CD4-positive, alpha-beta T cell treated with Interleukin-1 beta for 1 hour (primary cell): ENCODE data around the gene EPS8L1.
"Not testable (repeated sequence)": the region's sequence is repeated elsewhere in the genome, so short reads cannot be mapped to it uniquely, and the experiment has no call there.

Experiments
- DNase-seq, 2 donors: peaks; one replicate each; pipeline ENCODE4 v3.0.0-alpha.2; 2020 to 2022

Gene EPS8L1

DNA sequence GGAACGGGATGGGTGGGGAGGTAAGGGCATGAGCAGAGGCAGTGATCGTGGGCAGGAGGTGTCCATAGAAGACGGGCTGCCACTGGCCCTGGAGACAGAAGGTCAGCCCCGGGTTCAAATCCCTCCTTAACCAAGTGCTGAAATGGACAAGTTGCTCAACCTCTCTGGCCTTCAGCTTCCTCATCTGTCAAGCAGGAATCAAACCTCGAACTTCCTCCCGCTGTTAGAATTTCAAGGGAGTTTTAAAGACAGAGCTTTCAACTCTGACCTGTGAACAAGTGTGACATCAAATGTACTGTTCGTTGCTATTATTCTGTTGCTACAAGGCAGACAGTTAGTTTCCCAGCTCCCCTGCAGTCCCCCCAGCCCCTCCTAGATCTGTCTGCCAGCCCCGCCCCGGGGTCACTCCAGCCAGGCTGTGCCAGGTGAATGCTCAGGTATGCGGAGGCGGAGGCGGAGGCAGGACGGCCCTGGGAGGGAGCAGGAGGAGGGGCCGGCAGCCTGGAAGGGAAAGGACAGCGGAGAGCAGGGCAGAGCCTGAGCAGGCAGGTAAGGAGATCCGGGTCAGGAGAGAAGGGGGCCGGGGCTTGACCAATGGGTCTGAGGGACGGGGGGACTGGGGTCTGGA, at the start of gene EPS8L1:
TSS of gene EPS8L1 (plus strand) at position 499 of the 628 bp plus-strand sequence. CDS start 576 bp downstream, outside the sequence.
- DNase-seq, result no peak

DNA sequence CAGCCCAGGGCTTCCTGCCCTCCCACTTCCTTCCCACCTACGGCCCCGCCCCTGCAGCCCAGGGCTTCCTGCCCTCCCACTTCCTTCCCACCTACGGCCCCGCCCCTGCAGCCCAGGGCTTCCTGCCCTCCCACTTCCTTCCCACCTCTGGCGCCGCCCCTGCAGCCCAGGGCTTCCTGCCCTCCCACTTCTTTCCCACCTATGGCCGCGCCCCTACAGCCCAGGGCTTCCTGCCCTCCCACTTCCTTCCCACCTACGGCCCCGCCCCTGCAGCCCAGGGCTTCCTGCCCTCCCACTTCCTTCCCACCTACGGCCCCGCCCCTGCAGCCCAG, 48.6 kb upstream of the EPS8L1 start:
- DNase-seq, result not testable (repeated sequence)

GRCh38 chr19:55027472-55028337, 48.0 kb upstream of the EPS8L1 start:
- DNase-seq, result no peak

DNA sequence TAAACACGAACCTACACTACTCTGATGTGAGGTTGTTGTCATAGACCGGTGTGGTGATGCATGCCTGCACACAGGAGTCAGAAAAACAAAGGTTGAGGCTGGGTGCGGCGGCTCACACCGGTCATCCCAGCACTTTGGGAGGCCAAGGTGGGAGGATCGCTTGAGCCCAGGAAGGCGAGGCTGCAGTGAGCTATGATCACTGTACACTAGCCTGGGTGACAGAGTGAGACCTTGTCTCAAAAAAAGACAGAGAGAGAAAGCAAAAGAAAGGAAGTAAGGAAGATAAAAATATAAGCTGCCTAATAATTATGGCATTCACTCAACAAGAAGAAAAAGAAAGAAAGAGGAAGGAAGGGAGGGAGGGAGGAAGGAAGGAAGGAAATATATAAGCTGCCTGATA, 46.9 kb upstream of the EPS8L1 start:
- DNase-seq, result no peak

DNA sequence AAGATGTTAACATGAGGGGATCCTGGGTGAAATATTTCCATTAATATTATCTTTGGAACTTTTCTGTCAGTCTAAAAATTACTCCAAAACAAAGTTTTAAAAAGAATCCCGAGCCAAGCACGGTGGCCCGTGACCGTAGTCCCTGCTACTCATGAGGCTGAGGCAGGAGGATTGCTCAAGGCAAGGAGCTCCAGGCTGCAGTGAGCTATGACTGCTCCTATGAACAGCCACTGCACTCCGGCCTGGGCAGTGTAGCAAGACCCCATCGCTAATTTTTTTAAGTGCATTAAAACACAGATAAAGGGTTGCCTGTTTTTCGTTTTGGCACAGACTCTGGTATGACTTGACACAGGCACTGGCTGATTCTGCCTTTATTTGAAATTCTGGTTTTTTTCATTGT, 44.5 kb upstream of the EPS8L1 start:
- no peak for DNase-seq

DNA sequence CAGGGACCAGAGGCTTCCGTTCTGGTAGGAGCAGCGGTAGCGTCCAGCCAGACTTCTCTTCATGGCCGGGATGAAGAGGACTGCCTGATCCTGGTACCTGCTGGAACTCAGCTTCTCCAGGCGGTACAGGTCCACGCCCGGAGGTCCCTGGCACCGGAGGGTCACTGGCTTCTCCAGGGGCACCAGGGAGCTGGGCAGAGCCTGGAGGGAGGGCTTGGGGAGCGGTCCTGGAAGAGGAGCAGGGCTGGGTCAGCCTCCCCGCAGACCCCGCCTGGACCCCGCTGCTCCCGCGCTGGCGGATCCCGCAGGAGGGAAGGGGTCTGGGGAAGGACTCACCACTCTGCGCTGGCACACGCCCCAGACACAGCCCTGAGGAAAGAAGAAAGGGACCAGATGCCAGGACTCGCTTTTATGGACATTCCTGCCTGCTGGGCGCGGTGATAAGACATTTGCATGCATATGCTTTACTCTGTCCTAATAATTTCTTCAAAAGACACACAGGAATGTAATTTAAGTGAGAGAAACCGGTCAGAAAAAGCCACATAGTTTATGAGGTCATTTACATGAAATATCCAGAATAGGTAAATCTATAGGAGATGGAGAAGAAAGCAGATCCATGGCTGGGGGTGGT, 43.4 kb upstream of the EPS8L1 start:
- DNase-seq, result no peak

- DNase-seq, result not testable (repeated sequence)
Observed at GRCh38 chr19:55032976-55033643, 42.6 kb upstream of the EPS8L1 start.

DNA sequence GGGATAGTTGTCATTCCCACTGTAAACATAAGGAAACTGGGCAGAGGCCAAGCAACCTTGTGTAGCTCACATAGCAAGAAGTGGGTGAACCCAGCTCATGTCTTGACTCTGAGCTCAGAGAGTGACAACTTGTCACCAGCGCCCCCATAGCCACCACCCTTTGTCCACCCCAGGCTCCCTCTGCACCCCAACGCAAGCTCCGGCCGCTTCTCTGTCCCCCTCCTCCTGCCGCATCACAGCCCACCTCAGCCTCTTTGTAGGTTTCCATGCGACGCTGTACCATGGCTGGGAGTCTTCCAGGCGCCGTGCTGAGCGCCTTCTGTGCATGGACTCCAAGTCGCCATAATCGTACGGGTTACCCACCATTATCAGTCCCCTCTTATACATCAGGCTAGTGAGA, 40.9 kb upstream of the EPS8L1 start:
- DNase-seq, result no peak

DNA sequence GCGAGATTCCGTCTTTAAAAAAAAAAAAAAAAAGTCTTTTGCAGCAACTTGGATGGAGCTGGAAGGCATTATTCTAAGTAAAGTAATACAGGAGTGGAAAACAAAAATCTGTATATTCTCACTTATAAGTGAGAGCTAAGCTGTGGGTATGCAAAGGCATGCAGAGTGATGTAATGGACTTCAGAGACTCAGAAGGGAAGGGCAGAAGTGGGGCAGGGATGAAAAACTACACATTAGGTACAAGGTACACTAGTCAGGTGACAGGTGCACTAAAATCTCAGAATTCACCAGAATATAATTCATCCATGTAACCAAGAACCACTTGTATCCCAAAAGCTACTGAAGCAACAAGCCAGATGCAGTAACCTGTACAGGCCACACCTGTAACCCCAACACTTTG, 39.6 kb upstream of the EPS8L1 start:
- DNase-seq, result no peak

DNA sequence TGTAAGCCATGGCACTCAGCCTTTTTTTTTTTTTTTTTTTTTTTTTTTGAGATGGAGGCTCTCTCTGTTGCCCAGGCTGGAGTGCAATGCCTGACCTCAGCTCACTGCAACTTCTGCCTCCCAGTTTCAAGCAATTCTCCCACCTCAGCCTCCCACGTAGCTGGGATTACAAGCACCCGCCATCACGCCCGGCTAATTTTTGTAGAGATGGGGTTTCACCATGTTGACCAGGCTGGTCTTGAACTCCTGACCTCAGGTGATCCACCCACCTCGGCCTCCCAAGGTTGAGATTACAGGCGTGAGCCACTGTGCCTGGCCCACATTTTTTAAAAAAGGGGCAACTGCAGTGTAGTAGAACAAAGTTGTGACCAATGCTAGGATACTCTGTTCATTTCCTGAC, 38.1 kb upstream of the EPS8L1 start:
- DNase-seq, result not testable (repeated sequence)

- not testable (repeated sequence) for DNase-seq
Observed at GRCh38 chr19:55040654-55041053, 35.0 kb upstream of the EPS8L1 start.

- DNase-seq, result no peak
Observed at GRCh38 chr19:55041244-55041626, 34.4 kb upstream of the EPS8L1 start.

- DNase-seq, result no peak
Observed at GRCh38 chr19:55041627-55042343, 33.9 kb upstream of the EPS8L1 start.

- no peak for DNase-seq
Observed at GRCh38 chr19:55042344-55042678, 33.4 kb upstream of the EPS8L1 start.

DNA sequence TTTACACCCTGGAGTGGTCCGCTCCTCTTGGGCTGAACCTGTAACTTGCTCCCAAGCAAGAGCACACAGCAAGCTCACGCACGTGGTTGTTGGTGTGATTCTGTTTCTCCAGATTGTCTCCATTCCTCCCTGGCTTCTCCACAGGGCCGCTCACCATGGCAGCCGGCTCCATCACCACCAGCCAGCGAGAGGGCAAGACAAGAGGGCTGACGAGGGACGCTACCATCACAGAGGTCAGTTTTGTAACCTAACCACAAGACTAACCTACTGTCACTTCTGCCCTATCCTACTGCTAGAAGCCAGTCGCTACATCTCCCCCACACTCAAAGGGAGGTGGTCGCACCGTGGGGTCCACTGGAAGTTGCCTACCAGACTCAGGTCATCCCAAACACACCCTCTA, 33.0 kb upstream of the EPS8L1 start:
- no peak for DNase-seq

DNA sequence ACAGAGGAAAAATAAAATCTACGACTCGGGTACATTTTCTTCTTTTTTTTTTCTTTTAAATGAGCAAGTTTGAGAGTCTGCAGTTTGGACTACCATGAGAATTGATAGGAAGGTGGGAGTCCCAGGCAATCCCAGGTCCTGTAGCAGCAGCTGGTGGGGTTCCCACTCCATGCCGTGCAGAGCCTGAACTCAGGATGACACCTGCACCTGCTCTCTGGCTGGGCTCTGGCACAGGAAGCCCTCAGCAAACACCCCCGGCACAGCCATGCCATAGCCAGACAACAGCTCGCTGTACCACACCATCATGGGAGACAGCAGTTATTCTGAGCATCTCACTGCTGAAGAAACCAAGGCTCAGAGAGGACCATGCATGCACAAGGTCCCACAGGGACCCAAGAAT, 31.4 kb upstream of the EPS8L1 start:
- no peak for DNase-seq

DNA sequence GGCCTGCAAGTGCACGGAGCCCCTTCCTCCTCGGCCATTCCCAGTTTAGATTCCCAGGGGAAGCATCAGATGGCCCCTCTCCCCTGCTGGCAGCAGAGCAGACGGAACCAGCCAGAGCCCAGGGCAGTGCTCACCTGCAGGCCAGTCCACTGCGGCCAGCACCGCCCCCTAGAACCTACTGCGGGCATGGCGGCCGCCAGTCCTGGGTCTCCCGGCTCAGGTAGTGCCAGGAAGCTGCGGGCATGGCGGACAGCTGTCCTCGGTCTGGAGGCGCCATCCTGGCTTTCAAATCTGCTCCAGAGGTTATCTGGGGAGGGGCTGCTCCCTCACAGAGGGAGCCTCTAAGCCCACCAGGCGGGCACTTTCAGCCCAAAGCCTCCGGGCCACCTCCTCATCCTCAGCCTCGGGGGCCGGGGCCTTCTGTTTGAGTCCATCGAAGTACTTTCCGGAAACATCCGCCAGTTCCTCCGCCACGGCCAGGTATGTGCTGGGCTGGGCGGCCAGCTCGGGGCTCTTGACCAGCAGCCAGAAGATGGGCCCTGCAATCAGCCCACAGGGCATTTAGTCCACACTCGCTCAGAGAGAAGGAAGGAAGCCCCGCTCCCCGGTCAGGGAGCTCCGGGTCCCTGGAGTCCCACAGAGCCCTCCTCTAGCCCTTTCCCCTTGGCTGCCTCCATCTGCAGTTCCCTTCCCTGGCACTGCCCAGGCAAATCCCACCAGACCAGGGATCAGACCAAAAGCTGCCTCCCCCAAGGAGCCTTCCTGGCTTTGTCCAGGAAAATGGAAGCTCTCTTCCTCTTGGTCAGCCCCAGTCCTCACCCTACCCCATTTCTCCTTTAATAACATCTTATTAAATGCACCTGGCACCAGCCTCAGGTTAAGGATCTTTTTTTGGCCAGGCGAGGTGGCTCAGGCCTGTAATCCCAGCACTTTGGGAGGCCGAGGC, 30.6 kb upstream of the EPS8L1 start:
- DNase-seq, result no peak

DNA sequence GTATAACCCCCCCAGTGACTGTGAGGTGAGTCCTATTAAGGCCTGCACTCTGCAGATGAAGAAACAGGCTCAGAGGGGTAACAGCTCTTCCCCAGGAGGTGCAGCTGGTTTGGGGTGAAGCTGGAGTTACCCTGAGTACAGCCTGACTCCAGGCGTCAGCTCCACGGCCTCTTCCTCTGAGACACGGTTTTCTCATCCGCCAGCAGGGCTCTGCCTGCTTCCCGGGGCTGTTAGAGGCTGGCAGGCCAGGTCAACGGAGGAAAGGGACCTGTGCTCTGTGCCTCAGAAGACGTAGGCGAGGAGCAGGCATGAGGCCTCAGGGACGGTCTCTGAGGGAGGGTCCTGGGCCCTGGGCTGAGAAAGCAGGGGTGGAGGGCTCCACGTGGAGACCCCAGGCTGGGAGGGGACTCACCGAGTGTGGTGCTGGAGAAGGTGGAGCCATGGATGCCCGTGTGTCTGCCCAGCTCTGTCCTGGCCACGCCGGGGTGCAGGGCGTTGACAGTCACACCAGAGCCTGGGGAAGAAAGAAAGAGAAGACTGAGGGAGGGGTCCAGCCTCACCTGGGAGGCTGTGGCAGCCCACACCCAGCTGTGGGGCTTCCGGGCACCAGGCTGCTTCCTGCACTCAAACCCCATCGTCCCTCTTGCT, 28.6 kb upstream of the EPS8L1 start:
- DNase-seq, result no peak

GRCh38 chr19:55047951-55048350, 27.7 kb upstream of the EPS8L1 start:
- DNase-seq, result no peak

GRCh38 chr19:55048446-55048845, 27.2 kb upstream of the EPS8L1 start:
- no peak for DNase-seq
